ENCODE data around the gene MC1R.

DNA sequence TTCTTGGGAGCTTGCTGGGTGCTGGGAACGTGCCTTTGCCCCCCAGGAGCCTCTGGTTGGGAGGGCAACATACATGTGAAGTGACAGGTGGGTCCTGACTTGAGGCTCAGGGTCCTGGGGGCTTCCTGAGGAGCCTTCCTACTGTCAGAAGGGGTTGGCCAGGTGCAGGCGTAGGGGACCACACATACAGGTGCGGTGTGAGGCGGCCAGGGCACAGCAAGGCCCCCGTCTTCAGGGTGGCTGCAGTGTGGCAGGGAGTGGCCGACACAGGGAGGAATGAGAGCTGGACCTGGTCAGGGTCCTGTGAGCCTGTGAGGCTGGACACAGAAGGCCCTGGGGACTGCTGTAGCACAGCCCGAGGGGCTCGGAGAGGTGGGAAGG lies 34.6 kb upstream of the MC1R start:
- TF ChIP-seq, protein P1, sequence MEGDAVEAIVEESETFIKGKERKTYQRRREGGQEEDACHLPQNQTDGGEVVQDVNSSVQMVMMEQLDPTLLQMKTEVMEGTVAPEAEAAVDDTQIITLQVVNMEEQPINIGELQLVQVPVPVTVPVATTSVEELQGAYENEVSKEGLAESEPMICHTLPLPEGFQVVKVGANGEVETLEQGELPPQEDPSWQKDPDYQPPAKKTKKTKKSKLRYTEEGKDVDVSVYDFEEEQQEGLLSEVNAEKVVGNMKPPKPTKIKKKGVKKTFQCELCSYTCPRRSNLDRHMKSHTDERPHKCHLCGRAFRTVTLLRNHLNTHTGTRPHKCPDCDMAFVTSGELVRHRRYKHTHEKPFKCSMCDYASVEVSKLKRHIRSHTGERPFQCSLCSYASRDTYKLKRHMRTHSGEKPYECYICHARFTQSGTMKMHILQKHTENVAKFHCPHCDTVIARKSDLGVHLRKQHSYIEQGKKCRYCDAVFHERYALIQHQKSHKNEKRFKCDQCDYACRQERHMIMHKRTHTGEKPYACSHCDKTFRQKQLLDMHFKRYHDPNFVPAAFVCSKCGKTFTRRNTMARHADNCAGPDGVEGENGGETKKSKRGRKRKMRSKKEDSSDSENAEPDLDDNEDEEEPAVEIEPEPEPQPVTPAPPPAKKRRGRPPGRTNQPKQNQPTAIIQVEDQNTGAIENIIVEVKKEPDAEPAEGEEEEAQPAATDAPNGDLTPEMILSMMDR (IDR thresholded peaks at IDR 0.05; ENCODE audit: low read depth, low read length), result no peak
- no peak for TF ChIP-seq EZH2phosphoT487 (IDR thresholded peaks at IDR 0.05; ENCODE audit: low read depth)
